NCI-H2171 (cell line): ENCODE data around the gene PIGC.

Experiments
- DNase-seq: peaks from one replicate; lab custom pipeline; 2025; lab: John Stamatoyannopoulos, UW

PIGC gene

GRCh38 chr1:172398970-172399755 lies 44.7 kb downstream of the PIGC start:
- no peak for DNase-seq

GRCh38 chr1:172398193-172398592 lies 45.7 kb downstream of the PIGC start:
- DNase-seq: no peak

- DNase-seq: no peak
Measured at GRCh38 chr1:172397633-172398032, 46.2 kb downstream of the PIGC start.

GRCh38 chr1:172397221-172397620 lies 46.6 kb downstream of the PIGC start:
- DNase-seq: no peak

- DNase-seq: no peak
Measured at GRCh38 chr1:172395576-172395975, 48.3 kb downstream of the PIGC start.

GRCh38 chr1:172394811-172395210 lies 49.1 kb downstream of the PIGC start:
- no peak for DNase-seq

GRCh38 chr1:172394141-172394751 lies 49.6 kb downstream of the PIGC start:
- no peak for DNase-seq

GRCh38 chr1:172393354-172393753 lies 50.5 kb downstream of the PIGC start:
- DNase-seq: no peak

- DNase-seq: no peak
Measured at GRCh38 chr1:172391976-172392375, 51.9 kb downstream of the PIGC start.
